Activated T-cell treated with anti-CD3 and anti-CD28 coated beads, Interleukin-2, amount 50 U/mL, for 72 hours (primary cell): Measurements from ENCODE around the gene FRRS1. TPM values are rescaled to one million over a fixed set of nuclear protein-coding genes. Genes with fewer than 3 reads are reported as not detected.

Experiments used
- ATAC-seq, 2 donors: fragments of 150-1000 bp; cut with Tn5 transposase; replicated peaks in 1 of 2; 2 replicates each; pipeline ENCODE4 v1.10.0; 2021; ENCODE audit warnings: moderate library complexity in 2 of 2, mild to moderate bottlenecking in 1 of 2
- DNase-seq, 2 donors: peaks; one replicate each; pipeline ENCODE4 v3.0.0; 2021 to 2022; ENCODE audit warnings: mixed read lengths in 1 of 2
- H3K27ac Mint-ChIP-seq: one replicate; pipeline ENCODE4 v1.8.0; 2022; ENCODE audit warnings: mild to moderate bottlenecking, moderate library complexity, mixed read lengths
- H3K27me3 Mint-ChIP-seq: one replicate; pipeline ENCODE4 v1.8.0; 2022; ENCODE audit warnings: low read depth, mixed read lengths
- H3K36me3 Mint-ChIP-seq, 2 donors: one replicate each; pipeline ENCODE4 v1.8.0; 2022; ENCODE audit warnings: mixed read lengths in 2 of 2, mild to moderate bottlenecking in 1 of 2; ENCODE audit not compliant: insufficient read depth in 2 of 2
- H3K4me1 Mint-ChIP-seq: one replicate; pipeline ENCODE4 v1.8.0; 2022; ENCODE audit warnings: low read depth, mixed read lengths
- H3K4me3 Mint-ChIP-seq, 2 donors: one replicate each; pipeline ENCODE4 v1.8.0; 2022; ENCODE audit warnings: mild to moderate bottlenecking in 2 of 2, mixed read lengths in 2 of 2, moderate library complexity in 2 of 2
- H3K9me3 Mint-ChIP-seq, 2 donors: one replicate each; pipeline ENCODE4 v1.8.0; 2022; ENCODE audit warnings: mixed read lengths in 2 of 2
- total RNA-seq, 2 donors: library from RNA; stranded (reverse); gene quantifications; one replicate each; pipeline ENCODE4 v1.2.3, GENCODE V29; 2022

The FRRS1 gene
- total RNA-seq, 2 donors from 2014 or later: 2.1 to 2.3 TPM

DNA sequence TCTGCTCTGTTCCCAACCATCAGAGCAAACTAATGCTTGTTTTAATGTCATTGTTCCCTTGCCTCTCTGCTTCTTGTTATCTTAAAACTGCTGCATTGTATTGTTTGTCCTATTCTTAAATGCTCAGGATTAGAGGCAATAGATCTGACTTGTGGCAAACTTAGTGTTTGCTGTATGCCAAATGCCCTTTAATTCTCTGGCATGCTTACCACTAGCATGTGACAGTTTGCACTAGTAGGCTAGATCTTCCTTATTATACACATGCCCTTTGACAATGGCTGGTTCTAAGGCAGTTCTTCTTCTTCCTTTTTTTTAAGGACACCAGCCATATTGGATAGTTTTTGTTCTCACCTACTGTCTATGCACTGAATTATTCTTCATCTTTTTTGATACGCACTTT lies 90.4 kb downstream of the FRRS1 start:
- no peak overlapping the region for H3K27ac Mint-ChIP-seq
- DNase-seq (no peak), ATAC-seq (no peak)
- H3K9me3 Mint-ChIP-seq: no peaks in the 10 kb centered on the region
- H3K4me1 Mint-ChIP-seq: no peaks in the 10 kb centered on the region
- peaks cover 22% of the 10 kb centered on the region for H3K27me3 Mint-ChIP-seq
- H3K4me3 Mint-ChIP-seq: no peak overlapping the region
- no peaks in the 10 kb centered on the region for H3K36me3 Mint-ChIP-seq

DNA sequence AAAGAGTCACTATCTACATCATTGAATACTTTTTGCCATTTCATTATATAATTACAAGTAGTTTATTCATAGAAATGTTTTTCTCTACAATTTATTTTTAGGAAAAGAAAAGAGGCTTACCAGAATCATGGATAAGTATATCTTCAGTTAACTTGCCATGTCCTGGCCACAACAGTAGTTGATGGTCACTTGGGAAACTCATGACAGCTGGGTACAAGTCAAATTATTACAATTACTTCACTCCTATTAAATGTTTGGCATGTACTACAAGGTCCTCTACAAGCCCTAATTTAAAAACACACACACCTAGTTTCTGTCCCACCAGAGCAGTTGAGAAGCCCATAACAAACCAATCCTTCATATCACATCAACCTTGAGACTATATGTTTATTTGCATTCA lies 91.1 kb downstream of the FRRS1 start:
- Mint-ChIP-seq H3K27me3 (peaks cover 22% of the 10 kb centered on the region), H3K36me3 (no peaks in the 10 kb centered on the region), H3K4me1 (no peaks in the 10 kb centered on the region), H3K27ac (no peak overlapping the region), H3K9me3 (no peaks in the 10 kb centered on the region), H3K4me3 (no peak overlapping the region)
- DNase-seq (no peak), ATAC-seq (no peak)

DNA sequence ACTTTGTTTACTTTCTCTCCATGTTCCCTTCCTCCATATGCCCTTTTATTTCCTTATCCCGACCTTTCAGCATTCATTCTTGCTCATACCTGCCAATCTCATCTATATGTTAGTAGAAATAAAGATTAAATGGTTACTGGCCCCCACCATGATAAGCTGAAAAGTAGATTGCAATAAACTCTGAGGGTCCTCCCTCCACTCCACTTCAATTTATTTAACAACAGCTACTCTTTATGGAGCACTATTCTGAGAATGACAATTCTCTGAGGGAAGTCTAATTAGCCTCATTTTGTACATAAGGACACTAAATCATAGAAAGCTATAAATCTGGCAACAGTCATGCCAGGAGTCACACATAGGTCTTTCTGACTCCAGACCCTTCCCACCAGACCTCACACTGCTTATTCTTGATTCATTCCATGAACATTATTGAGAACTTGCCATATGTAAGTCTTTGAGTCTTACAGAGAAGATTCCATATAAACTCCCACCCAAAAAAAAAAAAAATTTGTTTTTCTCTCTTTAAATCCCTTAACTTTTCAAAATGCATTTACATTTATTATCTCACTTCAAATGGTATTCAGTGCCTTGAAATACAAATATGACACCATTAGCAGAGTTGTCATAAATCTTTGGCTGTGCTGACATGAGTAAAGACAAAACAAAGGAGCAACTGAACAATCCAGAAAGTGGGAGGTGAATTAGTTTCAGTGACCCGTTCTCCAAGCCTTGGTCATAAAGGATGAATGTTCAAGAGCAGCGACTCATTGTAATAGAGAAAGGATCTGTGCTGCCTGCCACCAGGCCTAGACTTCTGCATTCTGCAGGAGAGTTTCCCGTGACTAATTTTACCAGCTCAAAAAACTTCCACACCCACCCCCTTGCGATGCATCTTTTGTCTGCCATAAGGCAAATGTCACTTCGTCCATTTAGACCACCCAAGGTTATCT lies 92.0 kb downstream of the FRRS1 start:
- no peak overlapping the region for H3K27ac Mint-ChIP-seq
- no peak for ATAC-seq
- peaks cover 22% of the 10 kb centered on the region for H3K27me3 Mint-ChIP-seq
- no peak for DNase-seq
- no peaks in the 10 kb centered on the region for H3K36me3 Mint-ChIP-seq
- no peaks in the 10 kb centered on the region for H3K9me3 Mint-ChIP-seq
- H3K4me1 Mint-ChIP-seq: no peaks in the 10 kb centered on the region
- no peak overlapping the region for H3K4me3 Mint-ChIP-seq

DNA sequence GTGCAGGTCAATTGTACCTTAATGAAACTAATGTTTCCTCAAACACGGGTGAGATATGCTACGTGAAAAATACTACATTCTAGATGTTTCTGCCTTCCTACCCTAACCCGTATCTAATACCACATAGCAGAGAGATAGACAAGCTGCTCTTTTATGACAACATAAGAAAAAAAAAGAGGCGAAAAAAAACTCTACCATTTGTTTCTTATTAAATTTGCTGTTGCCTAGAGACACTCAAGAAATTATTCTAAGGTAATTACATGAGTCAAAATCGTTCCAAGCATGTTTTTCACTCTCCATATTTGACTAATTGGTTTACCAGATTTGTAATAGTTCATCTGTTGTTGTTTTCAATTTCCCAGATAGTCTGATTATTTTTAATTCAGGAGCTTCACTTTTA lies 93.1 kb downstream of the FRRS1 start:
- no peak overlapping the region for H3K27ac Mint-ChIP-seq
- H3K9me3 Mint-ChIP-seq: no peaks in the 10 kb centered on the region
- H3K4me1 Mint-ChIP-seq: no peaks in the 10 kb centered on the region
- no peak for DNase-seq
- no peaks in the 10 kb centered on the region for H3K36me3 Mint-ChIP-seq
- no peak overlapping the region for H3K4me3 Mint-ChIP-seq
- H3K27me3 Mint-ChIP-seq: peaks cover 22% of the 10 kb centered on the region
- no peak for ATAC-seq

DNA sequence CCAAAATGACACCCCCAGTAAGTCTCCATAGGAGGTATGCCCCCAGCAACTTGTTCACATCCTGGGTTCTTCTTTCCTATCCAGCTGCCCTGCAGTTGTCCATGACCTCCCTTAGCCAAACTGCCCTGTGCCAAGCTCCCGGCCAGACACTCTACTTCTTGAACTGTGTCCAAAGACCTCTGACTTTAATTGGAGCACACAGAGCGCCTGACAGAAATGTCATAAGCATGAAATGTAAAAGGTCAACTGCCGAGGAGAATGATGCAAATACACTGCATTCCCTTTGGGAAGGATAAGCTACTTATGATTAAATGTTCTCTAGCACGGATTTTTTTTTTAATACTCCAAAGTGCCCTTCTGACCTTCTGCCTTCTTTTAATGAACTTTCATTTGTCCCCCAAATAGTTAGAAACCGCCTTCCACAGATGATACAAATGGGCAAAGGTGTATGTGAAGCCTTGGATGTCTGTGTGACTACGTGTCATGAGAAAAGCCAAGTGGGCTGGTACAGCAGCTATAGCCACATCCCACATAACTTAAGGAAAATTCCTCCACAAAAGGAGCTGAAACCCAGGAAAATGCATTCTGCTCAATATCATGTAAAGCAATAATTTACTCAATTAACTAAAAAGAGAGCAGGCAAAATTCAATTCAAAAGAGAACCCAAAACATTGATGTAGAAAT lies 93.8 kb downstream of the FRRS1 start:
- Mint-ChIP-seq H3K36me3 (no peaks in the 10 kb centered on the region), H3K27ac (no peak overlapping the region), H3K4me1 (no peaks in the 10 kb centered on the region), H3K9me3 (no peaks in the 10 kb centered on the region), H3K27me3 (peaks cover 21% of the 10 kb centered on the region), H3K4me3 (no peak overlapping the region)
- ATAC-seq (no peak), DNase-seq (no peak)

DNA sequence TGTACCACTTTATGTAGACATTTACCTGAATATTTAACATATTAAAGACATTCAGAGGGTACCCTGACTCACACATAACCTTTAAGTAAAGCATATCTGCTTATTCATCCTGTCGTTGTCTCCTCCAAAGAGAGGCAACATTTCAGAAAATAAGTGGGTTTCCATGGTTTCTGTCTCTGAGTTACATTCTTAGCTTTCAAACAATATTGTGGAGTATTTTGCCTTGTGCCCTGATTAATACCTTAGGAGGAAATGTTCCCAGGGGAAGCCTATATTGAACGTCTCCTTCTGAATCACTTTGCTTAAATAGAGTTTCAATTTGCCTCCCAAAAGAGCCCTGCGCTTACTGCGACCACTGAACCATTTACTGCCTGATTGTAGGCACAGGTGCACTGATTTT lies 94.4 kb downstream of the FRRS1 start:
- ATAC-seq: no peak
- Mint-ChIP-seq H3K9me3 (no peaks in the 10 kb centered on the region), H3K4me3 (no peak overlapping the region), H3K27ac (no peak overlapping the region), H3K27me3 (peaks cover 15% of the 10 kb centered on the region), H3K4me1 (no peaks in the 10 kb centered on the region), H3K36me3 (no peaks in the 10 kb centered on the region)
- no peak for DNase-seq

DNA sequence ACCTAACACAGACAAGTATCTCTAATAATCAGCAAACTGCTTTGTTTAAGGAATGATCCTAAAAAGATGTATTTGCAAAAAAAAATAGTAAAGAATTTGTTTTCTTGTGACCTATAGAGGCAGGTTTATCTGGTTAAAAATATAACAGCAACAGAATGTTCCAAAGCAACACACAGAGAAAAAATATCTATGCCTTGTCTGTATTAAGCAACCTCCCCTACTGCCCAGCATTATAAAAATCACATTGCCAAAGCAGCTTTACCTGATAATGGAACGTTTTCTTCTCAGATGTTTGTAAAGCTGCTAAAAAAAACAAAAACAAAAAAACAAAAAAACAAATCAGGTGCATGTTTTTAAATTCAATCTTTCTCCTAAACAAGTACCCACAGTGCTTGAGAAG lies 95.9 kb downstream of the FRRS1 start:
- DNase-seq: no peak
- Mint-ChIP-seq H3K4me3 (no peak overlapping the region), H3K27me3 (peaks cover 15% of the 10 kb centered on the region), H3K36me3 (no peaks in the 10 kb centered on the region), H3K4me1 (no peaks in the 10 kb centered on the region), H3K27ac (no peak overlapping the region), H3K9me3 (no peaks in the 10 kb centered on the region)
- ATAC-seq: no peak

DNA sequence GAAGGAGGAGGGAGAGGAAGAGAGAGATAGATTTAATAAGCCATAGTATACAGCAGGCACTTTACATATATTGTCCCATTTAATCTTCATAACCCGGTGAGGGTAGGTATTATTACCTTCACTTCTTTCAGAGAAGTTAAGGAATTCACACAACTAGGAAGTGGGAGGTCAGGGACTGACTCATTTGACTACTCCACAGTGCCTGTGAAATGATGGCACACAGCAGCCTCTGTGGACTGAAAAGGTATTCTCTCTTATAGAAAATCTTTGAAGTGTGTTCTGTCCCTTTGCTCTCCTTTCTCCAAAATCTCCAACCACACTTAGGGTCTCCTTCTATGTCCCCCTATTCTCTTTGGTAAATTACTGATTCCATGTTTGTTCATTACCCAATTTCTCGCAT lies 96.6 kb downstream of the FRRS1 start:
- H3K27me3 Mint-ChIP-seq: peaks cover 15% of the 10 kb centered on the region
- ATAC-seq (no peak), DNase-seq (no peak)
- no peak overlapping the region for H3K4me3 Mint-ChIP-seq
- no peaks in the 10 kb centered on the region for H3K4me1 Mint-ChIP-seq
- no peak overlapping the region for H3K27ac Mint-ChIP-seq
- H3K9me3 Mint-ChIP-seq: no peaks in the 10 kb centered on the region
- H3K36me3 Mint-ChIP-seq: no peaks in the 10 kb centered on the region

DNA sequence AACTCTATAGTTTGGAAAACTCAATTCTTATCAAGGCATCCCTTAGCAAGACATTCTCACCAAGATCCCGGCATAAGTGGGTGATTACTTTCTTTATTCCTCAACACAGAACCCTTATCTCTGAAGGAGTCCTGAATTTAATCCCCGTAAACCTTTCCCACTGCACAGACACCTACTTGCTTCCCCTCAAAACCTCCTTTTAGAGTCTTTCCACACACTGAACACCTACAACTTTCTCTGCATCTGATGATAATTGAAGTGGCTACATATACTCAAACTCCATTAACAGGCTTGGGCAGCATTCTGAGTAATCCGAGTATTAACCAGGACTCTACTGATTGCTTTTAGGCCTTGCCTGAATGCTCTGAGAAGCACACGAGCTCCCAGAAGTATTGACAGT lies 97.1 kb downstream of the FRRS1 start:
- Mint-ChIP-seq H3K4me3 (no peak overlapping the region), H3K9me3 (no peaks in the 10 kb centered on the region), H3K27ac (no peak overlapping the region), H3K36me3 (no peaks in the 10 kb centered on the region), H3K4me1 (no peaks in the 10 kb centered on the region), H3K27me3 (peaks cover 15% of the 10 kb centered on the region)
- DNase-seq (no peak), ATAC-seq (no peak)

DNA sequence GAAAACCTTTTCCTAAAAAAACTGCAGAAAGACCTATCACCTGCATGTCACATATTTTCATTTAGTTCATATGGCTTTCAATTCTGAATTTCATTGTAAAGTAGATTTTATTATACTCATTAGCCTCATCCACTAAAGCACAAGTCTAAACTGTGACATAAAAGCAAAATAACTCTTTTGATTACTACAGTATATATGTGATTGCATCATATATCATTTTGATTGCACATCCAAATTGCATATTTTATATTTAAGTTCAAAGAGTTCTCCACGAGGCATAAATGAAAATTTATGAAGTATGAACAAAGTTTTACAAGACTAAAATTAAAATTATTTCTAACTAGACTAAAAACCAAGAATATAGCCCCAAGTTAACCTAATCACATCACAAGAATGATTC lies 101.2 kb downstream of the FRRS1 start:
- Mint-ChIP-seq H3K4me3 (no peak overlapping the region), H3K27me3 (no peaks in the 10 kb centered on the region)

DNA sequence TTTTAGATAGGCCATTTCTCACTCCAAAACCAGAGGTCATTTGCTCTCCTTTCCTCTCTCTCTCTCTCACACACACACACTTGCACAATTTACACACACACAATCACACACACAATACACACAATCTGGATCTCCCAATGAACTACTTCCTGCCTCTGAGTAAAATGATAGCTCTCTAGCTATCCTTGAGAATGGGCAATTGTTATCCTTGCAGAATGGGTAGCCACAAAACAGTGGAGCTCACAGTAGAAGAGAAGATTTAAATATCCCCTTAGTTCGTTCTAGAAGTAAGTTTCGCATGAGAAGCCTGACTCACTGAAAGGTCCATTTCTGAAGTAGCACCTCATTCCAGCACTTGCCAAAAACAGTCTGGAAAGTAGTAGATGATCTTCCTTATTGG lies 102.9 kb downstream of the FRRS1 start:
- DNase-seq: no peak
- H3K4me3 Mint-ChIP-seq: no peak overlapping the region
- ATAC-seq: no peak
- peaks cover 6% of the 10 kb centered on the region for H3K27me3 Mint-ChIP-seq
- no peaks in the 10 kb centered on the region for H3K4me1 Mint-ChIP-seq
- H3K36me3 Mint-ChIP-seq: no peaks in the 10 kb centered on the region
- no peaks in the 10 kb centered on the region for H3K9me3 Mint-ChIP-seq
- H3K27ac Mint-ChIP-seq: no peak overlapping the region

More for the DNA sequence above, 101.2 kb downstream of the FRRS1 start:
- H3K4me1 Mint-ChIP-seq: no peaks in the 10 kb centered on the region
- H3K27ac Mint-ChIP-seq: no peak overlapping the region
- DNase-seq: no peak
- H3K36me3 Mint-ChIP-seq: no peaks in the 10 kb centered on the region
- no peak for ATAC-seq
- no peaks in the 10 kb centered on the region for H3K9me3 Mint-ChIP-seq

DNA sequence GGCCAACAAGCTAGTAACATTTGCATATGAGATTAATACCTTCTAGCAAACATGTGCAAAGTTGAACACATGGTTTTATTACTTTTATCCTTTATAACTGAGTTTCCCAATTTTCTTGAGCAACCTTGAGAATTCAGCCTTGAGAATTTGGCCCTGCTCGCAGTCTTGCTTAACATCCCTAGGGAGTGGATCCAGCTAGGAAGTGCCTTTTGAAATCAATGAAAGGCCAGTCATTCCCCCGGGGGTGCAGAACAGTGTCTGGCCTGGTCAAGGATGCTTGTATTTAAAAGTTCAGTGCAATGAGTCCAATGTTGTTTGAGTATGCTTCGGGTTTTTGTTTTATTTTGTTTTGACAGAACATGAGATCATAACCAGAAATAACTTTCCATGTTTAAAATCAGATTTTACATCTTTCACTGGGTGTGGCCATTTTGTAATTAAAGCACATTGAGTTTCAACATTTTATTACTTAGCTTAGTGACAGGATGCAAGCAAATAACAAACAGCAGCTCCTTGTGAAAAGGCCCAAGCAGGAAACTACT lies 103.8 kb downstream of the FRRS1 start:
- no peak for ATAC-seq
- no peaks in the 10 kb centered on the region for H3K4me1 Mint-ChIP-seq
- no peak for DNase-seq
- no peaks in the 10 kb centered on the region for H3K36me3 Mint-ChIP-seq
- H3K27me3 Mint-ChIP-seq: peaks cover 6% of the 10 kb centered on the region
- no peak overlapping the region for H3K27ac Mint-ChIP-seq
- no peaks in the 10 kb centered on the region for H3K9me3 Mint-ChIP-seq
- H3K4me3 Mint-ChIP-seq: no peak overlapping the region

DNA sequence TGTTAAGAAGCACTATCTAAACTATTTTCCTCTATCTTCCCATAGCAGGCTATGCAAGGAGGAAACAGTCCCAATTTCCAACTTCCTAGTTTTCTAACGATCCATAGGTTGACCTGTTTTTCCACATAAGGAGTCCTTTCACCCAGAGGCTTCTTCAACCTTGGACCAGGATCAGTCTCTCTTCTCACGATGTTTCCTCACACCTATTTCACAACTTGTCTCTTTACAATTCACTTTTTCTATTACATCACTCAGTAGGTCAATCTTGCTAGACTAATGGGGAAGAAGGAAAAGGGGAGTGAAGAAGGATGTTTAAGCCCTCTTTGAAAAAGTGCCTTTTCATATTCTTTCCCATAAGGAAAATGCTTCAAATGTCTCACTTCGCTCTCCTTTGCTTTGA lies 104.7 kb downstream of the FRRS1 start:
- ATAC-seq: no peak
- no peaks in the 10 kb centered on the region for H3K36me3 Mint-ChIP-seq
- H3K27ac Mint-ChIP-seq: no peak overlapping the region
- H3K4me3 Mint-ChIP-seq: no peak overlapping the region
- no peaks in the 10 kb centered on the region for H3K9me3 Mint-ChIP-seq
- DNase-seq: no peak
- peaks cover 6% of the 10 kb centered on the region for H3K27me3 Mint-ChIP-seq
- no peaks in the 10 kb centered on the region for H3K4me1 Mint-ChIP-seq
